Lower lobe of right lung (tissue), 2 donors: ENCODE data around the gene SKP1. TPM values are rescaled to one million over a fixed set of nuclear protein-coding genes. Genes with fewer than 3 reads are reported as not detected.
"Not testable (repeated sequence)": the region's sequence is repeated elsewhere in the genome, so short reads cannot be mapped to it uniquely, and the experiment has no call there.

Source experiments
- ATAC-seq, 2 donors: fragments of 200-7000 bp; cut with Tn5 transposase; one replicate each; pipeline ENCODE4 v1.9.1; 2020 to 2022; ENCODE audit warnings: mild to moderate bottlenecking in 2 of 2, moderate library complexity in 2 of 2
- DNase-seq: peaks from one replicate; pipeline ENCODE4 v3.0.0-alpha.2; 2020
- H3K27ac ChIP-seq: fragments of 200-600 bp; one replicate; pipeline ENCODE4 v1.8.0; 2022
- H3K27me3 ChIP-seq: fragments of 200-600 bp; one replicate; pipeline ENCODE4 v1.8.0; 2022; ENCODE audit warnings: low read depth
- H3K36me3 ChIP-seq: fragments of 200-600 bp; one replicate; pipeline ENCODE4 v1.8.0; 2022; ENCODE audit warnings: mild to moderate bottlenecking
- H3K4me1 ChIP-seq: fragments of 200-600 bp; one replicate; pipeline ENCODE4 v1.8.0; 2022
- H3K4me3 ChIP-seq: fragments of 200-600 bp; one replicate; pipeline ENCODE4 v1.8.0; 2022; ENCODE audit warnings: mild to moderate bottlenecking
- H3K9me3 ChIP-seq: fragments of 200-600 bp; one replicate; pipeline ENCODE4 v1.8.0; 2022
- intact Hi-C: fragments of 100-400 bp; cut with DNase I; formaldehyde crosslinking; loops from one replicate; pipeline ENCODE4 v1.11.0; 2022
- total RNA-seq: library from RNA; stranded (reverse); fragmentation: NEBNext Ultra II Directional; extraction: Animal tissue kit (Norgen Biotek cat#: 25700); gene quantifications from one replicate; pipeline ENCODE4 v1.2.1, GENCODE V29; 2021
- TF ChIP-seq, protein P1 (sequence below): fragments of 200-600 bp; IDR thresholded peaks from one replicate; pipeline ENCODE4 v1.8.0; 2022; ENCODE audit warnings: antibody characterized with exemption, mild to moderate bottlenecking
- donor health status: DM: no; HTN: yes; CAD: no; lungs with severe emphysema.

The SKP1 gene
- total RNA-seq, 1 donor from 2014 or later, result 249 TPM

DNA sequence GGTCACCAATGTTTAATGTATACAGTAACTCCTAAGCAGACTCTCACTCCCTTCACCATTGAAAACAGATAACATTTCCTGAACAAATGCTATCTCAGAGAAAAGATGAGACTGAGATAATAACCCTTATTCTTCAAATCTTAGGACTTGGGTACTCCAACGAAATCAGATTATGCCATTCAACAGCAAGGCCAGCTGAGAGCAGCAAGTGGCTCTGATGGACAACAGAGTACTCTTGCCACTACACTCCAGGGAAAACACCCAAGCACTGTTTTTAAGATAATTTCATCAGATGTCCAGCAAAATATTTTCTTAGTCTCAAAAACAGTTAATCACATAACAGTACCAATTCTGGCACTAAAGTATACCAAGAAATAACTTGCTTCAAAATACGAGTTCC lies 39.0 kb upstream of the SKP1 start:
- peaks cover 10% of the 10 kb centered on the region for H3K9me3 ChIP-seq
- intact Hi-C loops, result no loop called here
- TF ChIP-seq, protein P1, sequence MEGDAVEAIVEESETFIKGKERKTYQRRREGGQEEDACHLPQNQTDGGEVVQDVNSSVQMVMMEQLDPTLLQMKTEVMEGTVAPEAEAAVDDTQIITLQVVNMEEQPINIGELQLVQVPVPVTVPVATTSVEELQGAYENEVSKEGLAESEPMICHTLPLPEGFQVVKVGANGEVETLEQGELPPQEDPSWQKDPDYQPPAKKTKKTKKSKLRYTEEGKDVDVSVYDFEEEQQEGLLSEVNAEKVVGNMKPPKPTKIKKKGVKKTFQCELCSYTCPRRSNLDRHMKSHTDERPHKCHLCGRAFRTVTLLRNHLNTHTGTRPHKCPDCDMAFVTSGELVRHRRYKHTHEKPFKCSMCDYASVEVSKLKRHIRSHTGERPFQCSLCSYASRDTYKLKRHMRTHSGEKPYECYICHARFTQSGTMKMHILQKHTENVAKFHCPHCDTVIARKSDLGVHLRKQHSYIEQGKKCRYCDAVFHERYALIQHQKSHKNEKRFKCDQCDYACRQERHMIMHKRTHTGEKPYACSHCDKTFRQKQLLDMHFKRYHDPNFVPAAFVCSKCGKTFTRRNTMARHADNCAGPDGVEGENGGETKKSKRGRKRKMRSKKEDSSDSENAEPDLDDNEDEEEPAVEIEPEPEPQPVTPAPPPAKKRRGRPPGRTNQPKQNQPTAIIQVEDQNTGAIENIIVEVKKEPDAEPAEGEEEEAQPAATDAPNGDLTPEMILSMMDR, result no peak
- no peaks in the 10 kb centered on the region for H3K27me3 ChIP-seq
- peaks cover 55% of the 10 kb centered on the region for H3K4me1 ChIP-seq
- no peaks in the 10 kb centered on the region for H3K36me3 ChIP-seq
- no peak overlapping the region for H3K27ac ChIP-seq
- no peak overlapping the region for H3K4me3 ChIP-seq
- ATAC-seq, result no peak
- no peak for DNase-seq

DNA sequence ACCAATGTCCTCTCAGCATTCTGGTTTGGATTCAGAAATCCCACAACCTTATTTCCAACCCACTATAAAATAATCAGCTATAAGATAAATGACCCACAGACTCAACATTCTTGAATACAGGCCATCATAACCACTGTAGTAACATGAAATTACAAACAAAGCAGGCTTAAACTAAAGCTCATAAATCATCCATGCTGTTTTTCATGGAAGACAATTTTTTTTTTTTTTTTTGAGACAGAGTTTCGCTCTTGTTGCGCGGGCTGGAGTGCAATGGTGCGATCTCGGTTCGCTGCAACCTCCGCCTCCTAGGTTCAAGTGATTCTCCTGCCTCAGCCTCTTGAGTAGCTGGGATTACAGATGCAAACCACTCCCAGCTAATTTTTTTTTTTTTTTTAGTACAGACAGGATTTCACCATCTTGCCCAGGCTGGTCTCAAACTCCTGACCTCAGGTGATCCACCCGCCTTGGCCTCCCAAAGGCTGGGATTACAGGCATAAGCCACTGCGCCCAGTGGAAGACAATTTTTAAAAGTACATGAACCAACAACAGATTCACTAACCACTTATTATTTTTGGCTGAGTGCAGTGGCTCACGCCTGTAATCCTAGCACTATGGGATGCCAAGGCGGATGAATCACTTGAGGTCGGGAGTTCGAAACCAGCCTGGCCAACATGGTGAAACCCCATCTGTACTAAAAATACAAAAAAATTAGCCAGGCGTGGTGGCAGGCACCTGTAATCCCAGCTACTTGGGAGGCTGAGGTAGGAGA lies 34.7 kb upstream of the SKP1 start:
- H3K27me3 ChIP-seq, DNase-seq, ATAC-seq, intact Hi-C loops, H3K36me3 ChIP-seq, H3K27ac ChIP-seq, H3K4me3 ChIP-seq: not testable (repeated sequence)
- H3K4me1 ChIP-seq, result peaks cover 46% of the 10 kb centered on the region
- H3K9me3 ChIP-seq, result peaks cover 10% of the 10 kb centered on the region

DNA sequence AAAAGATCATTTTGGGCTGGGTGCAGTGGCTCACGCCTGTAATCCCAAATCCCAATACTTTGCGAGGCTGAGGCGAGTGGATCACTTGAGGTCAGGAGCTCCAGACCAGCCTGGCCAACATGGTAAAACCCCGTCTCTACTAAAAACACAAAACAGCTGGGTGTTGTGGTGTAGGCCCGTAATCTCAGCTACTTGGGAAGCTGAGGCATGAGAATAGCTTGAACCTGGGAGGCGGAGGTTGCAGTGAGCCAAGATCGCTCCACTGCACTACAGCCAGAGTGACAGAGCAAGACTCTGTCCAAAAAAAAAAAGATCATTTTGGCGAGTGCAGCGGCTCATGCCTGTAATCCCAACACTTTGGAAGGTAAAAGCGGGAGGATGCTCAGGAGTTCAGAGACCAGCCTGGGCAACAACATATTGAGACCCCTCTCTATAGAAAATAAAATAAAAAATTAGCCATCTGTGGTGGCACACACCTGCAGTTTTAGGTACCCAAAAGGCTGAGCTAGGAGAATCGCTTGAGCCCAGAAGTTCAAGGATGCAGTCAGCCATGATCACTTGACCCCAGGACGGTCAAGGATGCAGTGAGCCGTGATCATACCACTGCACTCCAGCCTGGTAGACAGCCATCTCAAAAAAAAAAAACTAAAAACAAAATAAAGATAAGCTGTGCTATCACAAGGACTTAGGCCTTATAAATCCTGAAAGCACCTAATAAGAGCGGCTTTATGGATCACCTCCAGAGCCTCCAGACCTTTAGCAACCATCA lies 32.9 kb upstream of the SKP1 start:
- peaks cover 9% of the 10 kb centered on the region for H3K36me3 ChIP-seq
- TF ChIP-seq, protein P1, result no peak
- DNase-seq (no peak), ATAC-seq (no peak)
- H3K27me3 ChIP-seq, result no peaks in the 10 kb centered on the region
- H3K4me1 ChIP-seq, result peaks cover 46% of the 10 kb centered on the region
- H3K4me3 ChIP-seq, result no peak overlapping the region
- peaks cover 10% of the 10 kb centered on the region for H3K9me3 ChIP-seq
- intact Hi-C loops, result no loop called here
- H3K27ac ChIP-seq, result no peak overlapping the region

DNA sequence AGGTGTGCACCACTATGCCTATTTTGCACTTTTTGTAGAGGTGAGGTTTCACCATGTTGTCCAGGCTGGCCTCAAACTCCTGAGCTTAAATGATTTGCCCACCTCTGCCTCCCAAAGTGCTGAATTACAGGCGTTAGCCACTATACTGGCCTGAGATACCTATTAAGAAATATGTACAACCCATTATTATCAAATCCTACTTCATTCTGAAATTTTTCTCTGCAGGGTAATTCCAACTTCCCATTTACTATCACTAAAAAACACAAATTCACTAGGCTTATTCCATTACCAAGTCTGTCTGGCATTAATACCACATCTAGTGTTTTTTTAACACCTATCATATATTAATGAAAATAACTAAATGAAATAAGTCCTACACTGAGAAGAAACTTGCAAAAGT lies 30.9 kb upstream of the SKP1 start:
- Histone ChIP-seq H3K27ac (no peak overlapping the region), H3K27me3 (no peaks in the 10 kb centered on the region), H3K4me3 (no peak overlapping the region), H3K36me3 (peaks cover 28% of the 10 kb centered on the region), H3K4me1 (peaks cover 34% of the 10 kb centered on the region), H3K9me3 (peaks cover 1% of the 10 kb centered on the region)
- TF ChIP-seq, protein P1, result no peak
- ATAC-seq, result no peak
- intact Hi-C loops, result no loop called here
- DNase-seq, result no peak

DNA sequence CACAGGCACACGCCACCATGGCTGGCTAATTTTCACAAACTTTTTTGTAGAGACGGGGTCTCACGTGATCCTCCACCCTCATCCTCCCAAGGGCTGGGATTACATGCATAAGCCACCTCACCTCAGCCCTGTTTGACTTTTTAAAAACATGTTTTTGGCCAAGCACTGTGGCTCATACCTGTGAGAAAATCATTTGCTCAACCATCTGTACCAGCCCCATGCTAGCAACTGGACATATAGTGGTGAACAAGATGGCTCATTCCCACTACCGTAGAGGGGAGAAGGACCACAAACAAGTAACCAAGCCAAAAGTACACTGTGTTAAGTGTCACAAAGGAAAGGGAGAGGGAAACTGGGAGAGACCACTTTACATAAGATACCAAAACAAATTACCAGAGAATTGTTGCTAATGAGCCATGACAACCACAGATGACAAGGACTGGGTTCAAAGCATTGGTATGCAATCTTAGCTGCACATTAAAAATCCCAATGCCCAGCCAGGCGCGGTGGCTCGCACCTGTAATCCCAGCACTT lies 29.9 kb upstream of the SKP1 start:
- peaks cover 30% of the 10 kb centered on the region for H3K4me1 ChIP-seq

More for the DNA sequence above, 29.9 kb upstream of the SKP1 start:
- TF ChIP-seq, protein P1, result no peak
- H3K27me3 ChIP-seq, result no peaks in the 10 kb centered on the region
- peaks cover 38% of the 10 kb centered on the region for H3K36me3 ChIP-seq
- intact Hi-C loops, result no loop called here
- no peak for ATAC-seq
- no peak overlapping the region for H3K4me3 ChIP-seq
- DNase-seq, result no peak
- no peaks in the 10 kb centered on the region for H3K9me3 ChIP-seq
- H3K27ac ChIP-seq, result no peak overlapping the region
